GM18868 (cell line): ENCODE results near the gene TPCN1.

ENCODE experiments used
- ATAC-seq: cut with Tn5 transposase; IDR thresholded peaks from one replicate; pipeline ENCODE4 v1.9.1; 2021; ENCODE audit warnings: mild to moderate bottlenecking, moderate library complexity; ENCODE audit not compliant: unreplicated experiment

Gene TPCN1

GRCh38 chr12:113278633-113279032, 57.4 kb downstream of the TPCN1 start:
- no peak for ATAC-seq

GRCh38 chr12:113284751-113285150, 63.5 kb downstream of the TPCN1 start:
- ATAC-seq = no peak

- ATAC-seq = no peak
Observed at GRCh38 chr12:113285679-113286610, 64.7 kb downstream of the TPCN1 start.

DNA sequence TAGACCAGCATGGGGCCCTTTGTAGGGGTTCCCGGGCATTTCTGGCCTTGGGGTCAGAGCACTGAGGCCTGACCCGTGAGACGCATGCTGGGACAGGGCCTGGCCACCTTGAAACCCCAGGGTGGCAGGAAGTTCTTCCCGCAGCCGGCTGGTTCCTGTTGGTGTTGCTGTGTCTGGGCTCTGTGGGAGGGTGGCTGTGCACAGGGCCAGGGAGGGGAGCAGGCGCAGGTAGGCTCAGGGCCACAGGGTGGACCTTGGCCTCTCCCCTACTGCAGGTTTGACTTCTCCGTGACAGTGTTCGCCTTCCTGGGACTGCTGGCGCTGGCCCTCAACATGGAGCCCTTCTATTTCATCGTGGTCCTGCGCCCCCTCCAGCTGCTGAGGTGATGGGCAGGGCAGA, 65.4 kb downstream of the TPCN1 start:
- ATAC-seq = no peak

DNA sequence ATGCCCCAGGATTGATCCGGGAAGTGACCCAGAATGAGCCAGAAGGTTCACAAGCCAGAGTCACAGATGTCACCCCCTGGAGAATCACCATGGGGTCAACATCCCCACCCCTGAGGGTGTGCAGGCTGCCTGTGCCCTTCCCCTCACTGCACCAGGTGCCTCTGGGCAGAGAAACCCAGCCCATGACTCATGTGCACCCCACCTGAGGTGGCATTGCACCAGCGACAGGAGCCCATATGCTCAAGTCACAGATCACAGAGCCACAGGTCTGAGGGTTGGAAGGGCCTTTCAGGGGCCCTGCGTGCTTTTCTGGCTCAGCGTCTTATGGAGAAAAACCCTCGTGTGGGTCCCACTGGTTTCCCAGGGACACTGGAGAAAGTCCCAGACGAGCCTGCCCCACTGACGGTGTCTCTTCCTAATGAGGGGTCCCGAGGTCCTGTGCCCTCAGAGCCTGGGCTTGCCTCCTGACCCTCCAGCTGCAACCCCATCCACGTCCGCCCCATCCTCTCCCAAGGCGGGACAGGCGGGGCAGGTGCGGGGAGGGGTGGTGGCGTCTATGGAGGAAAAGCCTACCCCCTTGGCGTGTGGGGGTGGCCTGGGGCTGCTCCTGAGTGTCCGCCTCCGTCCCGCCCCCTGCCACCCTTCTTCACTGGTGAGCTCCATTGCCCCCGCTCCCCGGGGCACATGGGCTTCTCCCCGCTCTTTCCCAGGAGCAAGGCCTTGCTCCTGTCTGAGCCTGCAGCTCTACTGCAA, 66.1 kb downstream of the TPCN1 start:
- ATAC-seq = no peak

GRCh38 chr12:113287899-113288282, 66.6 kb downstream of the TPCN1 start:
- ATAC-seq = no peak

- no peak for ATAC-seq
Observed at GRCh38 chr12:113289361-113289760, 68.1 kb downstream of the TPCN1 start.

- no peak for ATAC-seq
Observed at GRCh38 chr12:113290506-113290905, 69.2 kb downstream of the TPCN1 start.

DNA sequence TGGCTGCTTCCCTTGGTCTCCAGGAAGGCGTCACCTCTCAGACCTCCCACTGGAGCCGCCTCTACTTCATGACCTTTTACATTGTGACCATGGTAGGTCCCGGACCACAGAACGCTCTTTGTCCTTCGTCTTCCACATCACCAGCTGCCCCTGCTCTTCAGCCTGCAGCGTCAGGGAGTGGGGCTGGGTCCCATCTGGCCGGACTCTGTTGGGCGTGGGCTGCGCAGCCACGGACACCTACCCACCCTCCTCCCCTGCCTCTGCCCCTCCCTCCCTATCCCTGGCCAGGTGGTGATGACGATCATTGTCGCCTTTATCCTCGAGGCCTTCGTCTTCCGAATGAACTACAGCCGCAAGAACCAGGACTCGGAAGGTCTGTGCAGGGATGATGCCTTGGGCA, 70.3 kb downstream of the TPCN1 start:
- no peak for ATAC-seq

GRCh38 chr12:113292091-113292490, 70.8 kb downstream of the TPCN1 start:
- ATAC-seq = no peak

- ATAC-seq = no peak
Observed at GRCh38 chr12:113292547-113292946, 71.3 kb downstream of the TPCN1 start.

- ATAC-seq = no peak
Observed at GRCh38 chr12:113293100-113293499, 71.8 kb downstream of the TPCN1 start.

DNA sequence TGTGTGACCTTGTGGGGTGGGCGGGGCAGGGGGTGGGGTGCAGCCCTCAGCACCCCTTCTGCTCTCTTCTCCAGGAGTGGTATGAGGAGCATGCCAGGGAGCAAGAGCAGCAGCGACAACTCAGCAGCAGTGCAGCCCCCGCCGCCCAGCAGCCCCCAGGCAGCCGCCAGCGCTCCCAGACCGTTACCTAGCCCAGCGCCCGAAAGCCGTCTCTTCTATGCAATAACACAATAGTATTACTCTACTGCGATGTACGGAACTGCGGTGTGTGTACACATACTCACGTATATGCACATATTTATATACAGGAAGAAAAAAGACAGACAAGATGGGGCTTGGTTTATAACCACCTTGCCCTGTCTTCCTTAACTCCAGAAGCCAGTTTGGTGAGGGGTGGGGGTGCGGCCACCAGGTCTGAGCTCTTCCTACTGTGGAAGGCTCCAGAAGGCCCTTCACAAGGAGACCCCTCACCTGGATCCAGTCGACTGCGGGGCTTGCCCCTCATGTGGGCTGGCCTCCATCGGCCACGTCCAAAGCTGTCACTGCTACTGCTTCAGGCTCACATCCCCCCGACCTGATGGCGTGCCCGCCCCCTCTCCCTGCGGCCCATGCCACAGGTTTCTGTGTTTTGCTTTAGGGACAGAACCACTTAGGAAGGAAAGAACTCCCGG, 74.8 kb downstream of the TPCN1 start:
- ATAC-seq = no peak

DNA sequence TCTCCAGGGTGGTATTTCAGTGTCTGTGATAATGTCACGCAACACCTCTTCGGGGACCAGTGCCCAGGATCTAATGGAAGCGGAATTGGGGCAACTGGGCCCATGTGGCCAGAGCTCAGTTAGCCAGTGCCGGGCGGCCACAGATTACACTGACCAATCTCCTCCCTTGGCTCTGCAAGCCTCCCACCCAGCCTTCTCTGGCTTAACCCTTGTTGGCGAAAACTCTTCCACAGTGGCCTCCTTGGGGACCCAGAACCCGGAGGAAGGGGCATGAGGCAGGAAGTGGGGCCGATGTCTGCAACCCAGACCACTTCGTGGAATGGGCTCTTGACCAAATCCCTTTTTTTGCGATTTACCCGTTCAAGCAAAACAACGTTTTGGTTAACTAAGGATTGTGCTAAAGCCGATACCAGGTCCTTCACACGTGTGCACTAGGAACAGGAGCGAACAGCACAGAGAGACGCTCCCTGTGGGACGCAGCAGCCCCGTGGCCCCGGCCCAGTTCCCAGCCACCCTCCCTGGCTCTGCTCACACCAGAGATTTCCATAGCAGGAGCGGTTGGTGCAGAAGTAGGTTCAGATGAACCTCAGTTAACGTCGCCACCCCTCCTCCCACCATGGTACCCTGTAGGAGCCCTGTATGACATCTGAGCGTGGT, 75.4 kb downstream of the TPCN1 start:
- ATAC-seq = no peak

- ATAC-seq = no peak
Observed at GRCh38 chr12:113297214-113297587, 75.9 kb downstream of the TPCN1 start.

- no peak for ATAC-seq
Observed at GRCh38 chr12:113297621-113298471, 76.6 kb downstream of the TPCN1 start.

GRCh38 chr12:113298472-113298817, 77.2 kb downstream of the TPCN1 start:
- ATAC-seq = no peak

DNA sequence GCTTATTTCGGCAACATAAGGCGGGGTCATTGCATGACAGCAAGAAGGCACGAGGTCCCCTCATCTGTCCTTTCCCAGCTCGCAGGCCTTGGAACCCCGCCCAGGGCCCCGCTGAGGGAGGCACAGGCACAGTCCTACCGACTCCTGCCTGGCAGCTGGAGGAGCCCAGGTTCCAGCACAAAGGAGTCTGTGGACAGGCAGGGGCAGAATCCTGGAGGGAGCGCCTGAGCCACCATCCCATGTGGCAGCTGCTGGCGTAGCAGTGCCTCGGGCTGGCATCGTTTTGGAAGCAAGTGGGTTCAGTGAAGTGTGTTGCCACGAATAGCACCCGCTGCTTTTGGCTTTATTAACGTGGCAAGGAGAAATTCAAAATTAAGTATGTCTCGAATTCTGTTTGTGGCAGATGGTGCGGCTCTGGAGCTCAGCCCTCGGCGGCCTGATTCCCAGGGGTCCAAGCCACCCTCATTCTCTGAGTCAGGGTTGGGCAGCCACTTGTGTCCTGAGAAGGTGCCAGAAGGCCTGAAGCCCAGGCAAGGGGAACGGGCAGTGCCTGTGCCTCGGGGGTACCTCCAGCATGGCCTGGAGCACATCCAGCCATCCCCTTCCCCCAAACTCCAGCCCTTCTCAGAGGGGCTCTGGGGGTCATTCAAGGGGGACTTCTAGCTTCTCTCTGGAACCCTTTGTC, 77.7 kb downstream of the TPCN1 start:
- no peak for ATAC-seq

DNA sequence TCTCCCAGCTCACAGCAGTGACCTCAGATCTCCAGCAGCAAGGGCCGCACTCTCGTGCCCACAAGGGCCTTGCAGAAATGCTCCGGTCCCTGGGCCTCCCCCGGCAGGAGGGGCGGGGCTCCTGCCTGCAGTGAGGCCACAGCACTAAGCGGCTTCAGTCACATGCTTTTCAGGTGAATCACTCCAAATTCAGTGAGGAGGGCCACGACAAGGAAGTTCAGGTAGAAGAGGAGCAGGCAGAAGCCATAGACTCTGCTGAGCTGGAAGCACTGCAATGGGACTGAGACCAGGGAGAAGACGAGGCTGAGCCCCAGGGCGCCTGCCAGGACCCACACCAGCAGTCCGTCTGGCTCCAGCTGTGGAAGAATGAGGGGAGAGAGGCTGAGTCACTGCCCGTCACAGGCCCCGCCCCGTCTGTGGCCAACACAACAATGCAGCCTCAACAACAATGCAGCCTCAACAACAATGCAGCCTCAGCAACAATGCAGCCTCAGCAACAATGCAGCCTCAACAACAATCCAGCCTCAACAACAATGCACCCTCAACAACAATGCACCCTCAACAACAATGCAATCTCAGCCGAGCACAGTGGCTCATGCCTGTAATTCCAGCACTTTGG, 78.5 kb downstream of the TPCN1 start:
- no peak for ATAC-seq
